Stimulated activated CD4-positive, alpha-beta T cell treated with anti-CD3 and anti-CD28 coated beads, Interleukin-1b, Interleukin-23, amount 100 ng/mL, for 24 hours (primary cell): ENCODE measurements around the gene SAMMSON.

ENCODE experiments used
- DNase-seq, 4 experiments: peaks; one replicate each; pipeline ENCODE4 v3.0.0-alpha.2; 2020; ENCODE audit warnings: low read depth in 4 of 4, low spot score in 1 of 4

SAMMSON gene

DNA sequence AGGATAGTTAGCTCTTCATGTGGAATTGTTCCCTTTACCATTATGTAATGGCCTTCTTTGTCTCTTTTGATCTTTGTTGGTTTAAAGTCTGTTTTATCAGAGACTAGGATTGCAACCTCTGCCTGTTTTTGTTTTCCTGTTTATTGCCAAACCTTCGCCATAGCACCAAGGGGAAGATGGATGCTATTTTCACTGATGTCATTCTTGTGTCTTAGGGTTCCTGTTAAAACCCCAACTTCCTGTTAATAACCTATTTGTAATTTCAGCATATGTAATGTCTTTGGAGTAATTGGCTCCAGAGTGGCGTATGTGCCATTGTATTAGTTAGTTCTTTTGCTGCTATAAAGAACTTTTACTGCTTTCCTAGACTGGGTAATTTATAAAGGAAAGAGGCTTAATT, 10.8 kb downstream of the SAMMSON start:
- DNase-seq = no peak

DNA sequence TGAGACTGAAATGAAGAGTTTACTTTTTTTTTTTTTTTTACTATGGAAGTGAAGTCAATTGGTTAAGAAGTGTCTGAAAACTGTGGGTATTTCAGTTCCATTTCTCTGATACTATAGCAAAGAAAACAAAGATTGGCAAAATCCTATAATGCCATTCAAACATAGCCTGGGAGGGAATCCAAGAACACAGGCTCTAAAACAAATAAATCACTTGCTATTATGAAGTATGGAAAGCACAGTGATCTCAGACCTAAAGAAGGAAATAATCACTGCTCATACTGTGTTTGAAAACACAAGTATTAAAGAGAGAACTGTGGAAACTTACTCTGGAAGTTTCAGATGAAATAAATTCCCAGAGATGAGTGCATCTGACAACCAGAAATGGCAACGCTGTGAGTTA, 12.0 kb downstream of the SAMMSON start:
- DNase-seq = no peak

DNA sequence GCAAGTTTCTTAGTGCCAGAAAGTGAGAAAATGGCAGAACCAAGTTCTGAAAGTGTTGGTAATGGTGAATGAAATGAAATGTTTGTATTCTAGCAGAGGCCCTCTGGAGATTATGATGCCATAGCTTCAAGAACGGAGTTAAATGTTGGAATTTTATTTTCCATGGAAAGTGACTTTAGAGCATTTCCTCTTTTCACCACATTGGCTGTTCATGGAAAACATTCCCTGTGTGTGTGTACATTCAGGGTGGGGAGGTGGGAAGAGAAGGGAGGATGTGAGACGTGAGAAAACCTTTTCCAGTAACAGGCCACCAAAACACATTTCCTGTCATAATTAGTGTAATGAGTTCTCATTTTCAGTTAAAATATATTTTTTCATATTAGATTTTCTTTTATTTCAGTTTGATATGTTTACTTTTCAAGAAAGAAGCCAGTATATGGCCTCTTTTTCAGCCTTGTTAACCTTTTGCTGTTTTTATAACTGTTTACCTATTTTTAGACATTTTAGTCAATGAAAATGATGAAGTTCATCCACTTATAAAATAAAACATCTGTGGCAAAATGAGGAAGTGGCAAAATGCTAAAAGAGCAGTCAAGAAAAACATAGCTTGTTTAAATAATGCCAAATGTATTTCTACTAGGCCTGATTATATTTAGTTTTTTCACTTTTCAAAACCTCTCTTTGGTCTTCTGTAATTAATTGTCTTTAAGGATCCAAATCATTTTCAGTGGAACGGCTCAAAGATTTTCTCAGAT, 21.6 kb downstream of the SAMMSON start:
- no peak for DNase-seq

- no peak for DNase-seq
Measured at GRCh38 chr3:70028361-70028760, 28.8 kb downstream of the SAMMSON start.

GRCh38 chr3:70038693-70039092, 39.2 kb downstream of the SAMMSON start:
- no peak for DNase-seq

DNA sequence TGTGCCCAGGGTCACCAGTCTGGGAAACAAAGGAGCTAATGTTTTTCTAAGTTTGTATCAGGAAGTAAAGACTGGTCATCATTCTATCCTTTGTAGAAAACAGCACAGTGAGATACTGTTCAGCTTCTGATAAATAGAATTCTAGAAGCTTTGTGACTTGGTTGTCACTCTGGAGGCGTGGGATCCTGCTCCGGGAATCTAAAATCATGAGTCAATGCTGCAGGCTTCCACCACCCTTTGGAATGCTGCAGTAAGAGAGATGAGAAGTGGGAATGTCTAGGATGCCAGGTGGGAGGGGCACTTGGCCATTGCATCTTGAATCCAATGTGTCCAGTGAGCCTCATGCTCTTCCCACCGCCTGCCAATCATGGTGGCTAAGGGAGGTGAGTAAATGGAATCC, 40.9 kb downstream of the SAMMSON start:
- no peak for DNase-seq

GRCh38 chr3:70042641-70043040, 43.1 kb downstream of the SAMMSON start:
- DNase-seq = no peak

GRCh38 chr3:70049761-70050160, 50.2 kb downstream of the SAMMSON start:
- no peak for DNase-seq

DNA sequence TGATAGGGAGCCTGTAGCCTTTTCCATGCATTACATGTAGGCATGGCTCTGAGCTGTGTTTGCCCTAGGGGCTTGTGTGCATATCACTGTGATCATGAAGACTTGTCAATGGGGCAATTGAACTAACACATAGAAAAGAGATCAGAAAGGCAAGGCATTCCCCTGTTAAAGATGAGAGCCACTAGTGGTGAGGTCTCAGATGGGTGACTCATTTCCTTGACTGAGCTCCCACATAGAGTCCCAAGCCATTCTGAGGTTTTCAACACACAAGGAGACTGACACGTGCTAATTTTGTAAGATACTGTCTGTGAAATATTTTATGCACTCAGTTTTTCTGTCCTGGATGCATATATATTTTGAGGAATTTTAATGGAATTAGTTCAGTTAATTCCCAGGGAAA, 53.8 kb downstream of the SAMMSON start:
- no peak for DNase-seq

DNA sequence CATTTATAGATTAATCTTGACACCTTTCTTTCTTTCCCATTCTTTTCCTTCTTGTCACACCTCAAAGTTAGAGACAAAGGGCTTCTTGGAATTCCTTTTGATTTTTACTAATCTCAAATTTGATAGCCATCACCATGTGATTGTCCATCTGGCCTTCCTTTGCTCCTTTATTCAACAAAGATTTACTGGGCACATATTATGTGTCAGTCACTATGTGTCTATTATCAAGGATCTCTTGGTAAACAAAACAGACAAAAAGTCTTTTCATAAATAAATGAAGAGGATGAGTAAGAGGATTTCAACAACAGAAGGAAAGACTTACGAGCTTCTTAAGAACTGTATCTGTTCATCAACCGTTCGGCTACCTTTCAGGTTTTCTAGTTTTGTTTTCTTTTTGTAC, 56.5 kb downstream of the SAMMSON start:
- no peak for DNase-seq

DNA sequence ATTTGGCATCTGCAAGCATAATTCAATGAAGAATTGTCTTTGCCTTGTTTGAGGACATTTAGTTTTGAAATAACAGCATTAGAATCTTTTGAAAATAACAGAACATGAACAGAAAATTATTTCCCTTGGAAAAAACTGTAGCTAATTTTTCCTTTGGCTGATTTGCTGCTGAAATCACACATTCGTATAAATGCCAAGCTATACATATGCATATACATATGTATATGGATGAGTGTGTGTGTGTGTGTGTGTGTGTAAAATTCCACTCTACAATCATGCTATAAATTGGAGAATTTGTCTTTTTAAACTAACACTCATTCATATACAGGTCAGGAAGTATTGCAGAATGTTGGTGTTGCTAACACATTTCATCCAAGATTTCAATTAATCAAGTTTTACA, 57.9 kb downstream of the SAMMSON start:
- DNase-seq = no peak

GRCh38 chr3:70061096-70061495, 61.6 kb downstream of the SAMMSON start:
- DNase-seq = no peak

DNA sequence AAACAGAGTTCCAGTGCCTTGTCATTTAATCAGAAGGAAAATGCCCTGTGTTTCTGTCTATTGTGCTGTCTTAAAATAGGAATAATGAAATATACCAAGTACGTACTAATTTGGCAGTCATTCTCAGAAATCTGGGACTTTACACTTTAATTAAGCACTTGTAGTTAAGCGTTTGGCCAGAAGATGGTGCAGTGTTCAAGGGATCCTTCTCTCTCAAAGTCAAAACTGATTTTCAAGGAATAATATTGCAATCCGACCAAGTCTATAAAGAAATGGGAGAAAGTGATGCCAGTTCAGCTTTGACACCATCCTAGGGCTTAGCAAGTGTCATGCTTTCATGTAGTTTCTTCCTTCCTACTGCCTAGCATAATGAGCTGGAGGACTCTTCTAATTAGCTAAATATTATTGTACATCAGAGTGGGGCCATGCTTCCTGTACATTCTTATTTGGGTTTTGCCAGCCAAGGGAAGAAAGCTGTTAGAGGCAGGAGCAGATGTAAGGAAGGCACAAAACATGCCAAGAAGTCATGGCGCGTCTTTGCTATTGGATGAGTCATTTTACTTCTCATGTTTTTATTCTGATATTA, 64.8 kb downstream of the SAMMSON start:
- DNase-seq = no peak

GRCh38 chr3:70065696-70066253, 66.2 kb downstream of the SAMMSON start:
- DNase-seq = no peak

DNA sequence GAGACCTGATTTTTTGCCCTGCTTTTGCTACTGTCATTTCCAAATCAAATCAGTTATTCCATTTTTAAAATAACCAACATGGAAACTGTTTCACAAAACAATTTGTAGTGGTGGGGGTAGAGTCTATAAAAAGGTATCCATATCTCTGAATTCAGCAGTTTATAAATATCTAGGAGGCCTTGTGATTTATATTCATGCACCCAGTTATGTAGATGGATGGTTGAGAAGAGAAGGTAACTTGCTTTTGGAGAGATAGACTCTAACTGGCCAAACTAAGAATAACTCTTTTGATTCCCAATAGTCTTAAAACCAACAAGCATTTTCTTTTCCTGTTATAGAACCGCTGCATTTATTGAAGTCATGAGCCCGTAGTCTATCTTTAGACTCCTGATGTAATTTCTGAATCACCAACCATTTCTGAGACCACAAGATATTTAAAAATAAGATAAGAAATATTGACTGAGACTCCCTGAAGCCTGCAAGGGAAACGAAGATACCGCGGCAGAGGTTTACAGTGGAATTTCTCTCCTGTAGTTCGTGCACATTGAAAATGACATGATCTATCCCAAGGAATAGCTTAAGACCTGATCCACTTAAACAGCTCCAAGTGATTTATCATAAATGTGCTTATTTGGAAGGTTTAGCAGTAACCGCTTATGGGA, 68.5 kb downstream of the SAMMSON start:
- DNase-seq = no peak

- DNase-seq = no peak
Measured at GRCh38 chr3:70069557-70069956, 70.0 kb downstream of the SAMMSON start.

DNA sequence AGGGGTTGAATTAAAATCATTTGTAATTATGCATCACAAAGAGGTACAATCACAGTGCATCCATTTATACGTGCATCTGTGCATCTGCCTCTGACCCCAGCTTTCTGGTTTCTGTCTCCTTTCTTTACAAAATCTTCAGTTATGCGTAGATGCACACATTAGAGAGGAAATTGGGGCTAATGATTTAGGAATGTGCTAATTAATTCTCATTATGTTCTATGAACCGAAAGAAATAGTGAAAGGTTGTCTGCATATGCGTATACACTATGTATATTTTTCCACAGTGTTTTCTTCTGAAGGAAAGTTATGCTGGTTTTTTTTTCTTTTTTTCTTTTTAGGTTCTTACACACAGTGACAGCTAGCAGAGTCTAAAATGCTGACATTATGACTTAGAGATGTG, 71.6 kb downstream of the SAMMSON start:
- no peak for DNase-seq

DNA sequence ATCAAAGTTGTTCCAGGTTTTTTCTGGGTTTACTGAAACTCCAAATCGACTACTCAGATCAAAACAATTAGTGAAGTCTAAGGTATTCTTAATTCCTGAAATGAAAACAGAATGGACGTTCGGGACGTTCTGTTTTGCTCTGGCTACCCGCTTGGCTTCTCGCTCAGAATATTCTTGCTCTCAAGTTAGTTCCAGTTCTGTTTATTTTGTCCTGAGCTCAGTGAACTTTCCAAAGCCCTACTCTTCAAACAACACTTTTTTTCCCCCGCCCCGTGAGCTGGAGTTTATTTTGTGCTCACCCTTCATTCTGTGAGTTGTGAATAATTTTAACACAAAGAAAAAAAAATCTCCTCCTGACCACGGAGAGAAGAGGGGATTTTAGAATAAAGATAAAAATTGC, 72.6 kb downstream of the SAMMSON start:
- DNase-seq = no peak

DNA sequence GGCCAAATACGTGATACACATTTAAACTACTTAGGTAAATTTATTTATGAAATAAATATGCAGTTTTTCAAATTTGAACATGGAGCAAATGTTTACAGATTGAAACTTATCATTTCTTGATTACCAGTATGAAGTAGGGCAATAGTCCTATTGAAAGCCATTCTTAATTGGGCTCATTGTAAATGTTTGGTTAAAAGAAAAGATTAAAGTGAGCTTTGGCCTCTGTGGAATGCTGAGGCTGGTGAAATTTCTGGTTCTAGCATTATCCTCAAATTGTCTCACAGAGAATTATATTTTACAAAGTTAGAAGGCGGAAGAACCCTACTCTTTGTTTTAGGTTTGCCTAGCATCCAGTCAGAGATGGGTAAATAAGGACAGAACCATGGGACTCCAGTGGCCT, 73.2 kb downstream of the SAMMSON start:
- DNase-seq = no peak

- DNase-seq = no peak
Measured at GRCh38 chr3:70075101-70075500, 75.6 kb downstream of the SAMMSON start.

DNA sequence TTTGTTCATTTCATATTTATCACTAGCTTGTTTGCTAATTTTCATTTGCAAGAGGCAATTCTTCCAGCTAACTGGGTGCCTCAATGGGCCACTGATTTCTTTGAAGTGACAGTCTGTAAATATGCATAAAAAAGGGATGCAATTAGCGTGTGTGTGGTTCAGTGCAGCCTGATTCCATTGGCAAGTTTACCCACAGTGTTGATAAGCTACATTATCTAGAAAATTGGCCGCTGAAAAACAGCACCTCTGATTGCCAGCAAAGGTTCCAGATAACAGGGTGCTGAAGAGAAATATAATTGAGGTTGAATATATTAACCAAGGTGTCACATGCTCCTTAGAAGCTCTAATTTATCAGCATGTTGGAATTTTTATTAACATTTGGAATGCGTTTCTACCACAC, 76.9 kb downstream of the SAMMSON start:
- no peak for DNase-seq

GRCh38 chr3:70078778-70079177, 79.2 kb downstream of the SAMMSON start:
- DNase-seq = no peak
